Trophoblast cell (in vitro differentiated cells and primary cell): ENCODE measurements around the gene KANTR. TPM values are rescaled to one million over a fixed set of nuclear protein-coding genes. Genes with fewer than 3 reads are reported as not detected.

Experiments used
- DNase-seq, 2 donors: peaks; one replicate each; pipeline ENCODE4 v3.0.0-alpha.2; 2016
- H2AFZ ChIP-seq: 2 replicates; pipeline ENCODE4 v1.6.1; 2013; ENCODE audit warnings: low read length, moderate library complexity, mild to moderate bottlenecking; ENCODE audit not compliant: insufficient read depth, poor library complexity
- H2AK5ac ChIP-seq: 2 replicates; pipeline ENCODE4 v1.6.1; 2013; ENCODE audit warnings: mild to moderate bottlenecking, low read length
- H2BK120ac ChIP-seq: 2 replicates; pipeline ENCODE4 v1.6.1; 2013; ENCODE audit warnings: low read length, mild to moderate bottlenecking, moderate library complexity; ENCODE audit not compliant: insufficient read depth, poor library complexity
- H2BK12ac ChIP-seq: 2 replicates; pipeline ENCODE4 v1.6.1; 2013; ENCODE audit warnings: mild to moderate bottlenecking, low read length, moderate library complexity
- H2BK5ac ChIP-seq: 2 replicates; pipeline ENCODE4 v1.6.1; 2013; ENCODE audit warnings: low read length, low read depth, moderate library complexity, mild to moderate bottlenecking; ENCODE audit not compliant: poor library complexity
- H3K14ac ChIP-seq: 2 replicates; pipeline ENCODE4 v1.6.1; 2013; ENCODE audit warnings: mild to moderate bottlenecking, low read length
- H3K18ac ChIP-seq: 2 replicates; pipeline ENCODE4 v1.6.1; 2013; ENCODE audit warnings: mild to moderate bottlenecking, low read length
- H3K23ac ChIP-seq: 2 replicates; pipeline ENCODE4 v1.6.1; 2013; ENCODE audit warnings: low read length
- H3K27ac ChIP-seq: 2 replicates; pipeline ENCODE4 v1.5.1; 2013; ENCODE audit warnings: low read depth, mild to moderate bottlenecking, inconsistent platforms, low read length, moderate library complexity
- H3K27me3 ChIP-seq: 2 replicates; pipeline ENCODE4 v1.6.1; 2013; ENCODE audit warnings: inconsistent platforms, mild to moderate bottlenecking, low read length, moderate library complexity; ENCODE audit not compliant: insufficient read depth
- H3K36me3 ChIP-seq, 2 experiments: 1 replicate in 1 of 2; 2 replicates in 1 of 2; pipeline ENCODE4 v1.6.1; 2013; ENCODE audit warnings: low read length in 2 of 2, mild to moderate bottlenecking in 2 of 2, moderate library complexity in 1 of 2; ENCODE audit not compliant: insufficient read depth in 2 of 2, control insufficient read depth in 1 of 2
- H3K4ac ChIP-seq: 2 replicates; pipeline ENCODE4 v1.6.1; 2013; ENCODE audit warnings: low read depth, mild to moderate bottlenecking, low read length, moderate library complexity
- H3K4me1 ChIP-seq, 2 experiments: 1 replicate in 1 of 2; 2 replicates in 1 of 2; pipeline ENCODE4 v1.6.1; 2013; ENCODE audit warnings: low read length in 2 of 2, mild to moderate bottlenecking in 2 of 2, moderate library complexity in 1 of 2; ENCODE audit not compliant: insufficient read depth in 2 of 2, control insufficient read depth in 1 of 2
- H3K4me2 ChIP-seq: 2 replicates; pipeline ENCODE4 v1.6.1; 2013; ENCODE audit warnings: inconsistent platforms, mild to moderate bottlenecking, low read length, moderate library complexity
- H3K4me3 ChIP-seq: 2 replicates; pipeline ENCODE4 v1.5.1; 2013; ENCODE audit warnings: mild to moderate bottlenecking, low read depth, low read length, inconsistent platforms
- H3K79me1 ChIP-seq: one replicate; pipeline ENCODE4 v1.6.1; 2013; ENCODE audit warnings: low read length
- H3K79me2 ChIP-seq: 2 replicates; pipeline ENCODE4 v1.6.1; 2013; ENCODE audit warnings: low read length, mild to moderate bottlenecking; ENCODE audit not compliant: control insufficient read depth, insufficient read depth, poor library complexity
- H3K9ac ChIP-seq: 2 replicates; pipeline ENCODE4 v1.6.1; 2013; ENCODE audit warnings: mild to moderate bottlenecking, low read length
- H3K9me3 ChIP-seq: 2 replicates; pipeline ENCODE4 v1.6.1; 2013; ENCODE audit warnings: low read depth, mild to moderate bottlenecking, control low read depth, inconsistent platforms, low read length; ENCODE audit not compliant: insufficient read depth
- H4K12ac ChIP-seq: 2 replicates; pipeline ENCODE4 v1.6.1; 2013; ENCODE audit warnings: low read depth, mild to moderate bottlenecking, low read length, moderate library complexity
- H4K8ac ChIP-seq: 2 replicates; pipeline ENCODE4 v1.6.1; 2013; ENCODE audit warnings: low read depth, mild to moderate bottlenecking, low read length, moderate library complexity
- H4K91ac ChIP-seq: one replicate; pipeline ENCODE4 v1.6.1; 2013; ENCODE audit warnings: low read depth, mild to moderate bottlenecking, low read length, moderate library complexity
- WGBS: extraction: QIAGEN DNeasy Blood & Tissue Kit; methylation state at CpG from one replicate; pipeline ENCODE4 v1.1.7; 2013; ENCODE audit warnings: missing lambda C conversion rate; ENCODE audit not compliant: insufficient read length, insufficient coverage; ENCODE audit errors: extremely low coverage; 5-methylcytosine and 5-hydroxymethylcytosine counted together
- polyA plus RNA-seq: library from polyadenylated mRNA; stranded (reverse); fragments of 200-250 nt; gene quantifications from 2 replicates; pipeline ENCODE4 v1.2.3, GENCODE V29; 2013

KANTR gene, protein sequence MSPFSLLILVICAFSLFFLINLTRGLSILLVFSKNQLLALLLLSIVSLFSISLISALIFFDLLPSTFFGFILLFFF
- polyA plus RNA-seq: 2.6 and 3.0 TPM in 2 replicates

DNA sequence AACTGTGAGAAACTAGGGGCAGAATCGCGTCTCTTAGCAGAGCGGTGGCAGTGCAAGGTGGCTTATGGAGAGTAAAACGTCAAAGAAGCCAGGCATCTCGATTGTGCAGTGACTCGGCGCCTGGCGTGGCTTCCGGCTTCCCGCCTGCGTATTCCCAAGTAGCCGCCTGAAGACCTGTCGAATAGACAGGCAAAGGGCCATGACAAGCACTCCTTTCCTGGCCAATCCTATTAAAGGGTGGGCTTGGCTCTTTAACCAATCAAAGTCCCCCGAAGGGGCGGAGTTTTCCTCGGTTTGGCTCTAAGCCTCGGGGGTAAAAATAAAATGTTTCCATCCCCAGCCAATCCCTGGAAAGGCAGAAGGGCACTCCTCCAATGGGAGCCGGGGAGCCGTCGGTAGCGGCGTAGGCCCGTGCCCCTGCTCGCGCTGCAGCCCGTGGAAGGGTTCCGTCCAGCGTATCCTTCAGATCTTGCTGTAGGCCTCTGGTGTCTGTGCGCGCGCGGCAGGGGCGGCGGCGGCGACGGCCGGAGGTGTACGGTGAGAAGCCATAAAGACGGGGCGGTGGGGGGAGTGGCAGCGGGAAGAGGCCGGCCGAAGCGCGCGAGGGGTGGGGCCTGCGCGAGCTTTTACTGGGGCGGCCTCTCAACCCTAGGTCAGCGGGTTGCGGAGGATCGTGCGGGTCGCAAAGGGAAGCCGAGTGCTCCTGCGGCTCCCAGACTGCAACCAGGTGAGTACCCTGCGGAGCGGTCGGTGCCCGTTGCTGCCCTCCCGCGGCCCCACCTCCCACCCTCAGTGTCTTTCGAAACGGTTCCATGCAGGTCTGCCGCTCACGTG lies at the start of gene KANTR:
TSS of gene KANTR (plus strand) at position 395 of the 834 bp plus-strand sequence. CDS start 30,131 bp downstream, outside the sequence.
- Histone ChIP-seq H4K8ac (peak within 1 kb of the TSS; percentile 93), H3K4ac (no peak within 1 kb of the TSS), H3K14ac (peak within 1 kb of the TSS; percentile 62), H2AK5ac (no peak within 1 kb of the TSS), H3K4me1 (no peaks in the 10 kb centered on the region), H3K27me3 (no peaks in the 10 kb centered on the region), H3K36me3 (no peaks in the 10 kb centered on the region), H2BK120ac (peak within 1 kb of the TSS; percentile 49), H3K4me3 (peak within 1 kb of the TSS; percentile 86), H2BK12ac (no peak within 1 kb of the TSS), H3K27ac (peak within 1 kb of the TSS; percentile 68), H3K79me2 (no peaks in the 10 kb centered on the region), H3K23ac (no peak within 1 kb of the TSS), H4K12ac (peak within 1 kb of the TSS; percentile 84), H2BK5ac (peak within 1 kb of the TSS; percentile 15), H4K91ac (peak within 1 kb of the TSS; percentile 64), H2AFZ (peak within 1 kb of the TSS; percentile 52), H3K4me2 (peak within 1 kb of the TSS; percentile 83), H3K79me1 (peaks cover 5% of the 10 kb centered on the region), H3K18ac (peak within 1 kb of the TSS; percentile 52), H3K9me3 (no peaks in the 10 kb centered on the region), H3K9ac (peak within 1 kb of the TSS; percentile 85)
- WGBS: no CpG with 5 or more reads among the region's 67 CpGs
- DNase-seq: peak; percentile 89 to 95

DNA sequence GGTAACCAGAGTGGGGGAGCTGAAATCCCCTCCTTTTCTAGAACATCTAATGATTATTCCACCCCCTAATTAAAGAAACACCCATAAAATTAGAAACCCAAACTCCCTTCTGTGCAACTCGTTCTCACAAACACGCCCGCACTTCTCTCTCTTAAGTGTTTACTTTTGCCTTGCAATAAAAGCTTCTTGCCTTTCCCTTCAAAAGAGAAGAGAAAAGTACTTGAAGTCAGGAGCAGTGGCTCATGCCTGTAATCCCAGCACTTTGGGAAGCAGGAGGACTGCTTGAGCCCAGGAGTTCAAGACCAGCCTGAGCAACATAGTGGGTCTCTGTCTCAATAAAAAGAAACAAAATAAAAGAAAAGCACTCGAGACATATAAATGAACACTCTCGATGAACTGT lies 48.9 kb upstream of the KANTR start:
- no peak overlapping the region for H4K8ac ChIP-seq
- no peak overlapping the region for H3K14ac ChIP-seq
- no peaks in the 10 kb centered on the region for H3K79me1 ChIP-seq
- no peak overlapping the region for H3K9ac ChIP-seq
- no peak overlapping the region for H3K4ac ChIP-seq
- H3K4me3 ChIP-seq: no peak overlapping the region
- H2BK120ac ChIP-seq: no peak overlapping the region
- no peaks in the 10 kb centered on the region for H3K4me1 ChIP-seq
- H3K9me3 ChIP-seq: no peaks in the 10 kb centered on the region
- no peak overlapping the region for H3K23ac ChIP-seq
- WGBS: no CpG with 5 or more reads among the region's 5 CpGs
- H2BK12ac ChIP-seq: no peak overlapping the region
- no peak overlapping the region for H2BK5ac ChIP-seq
- no peaks in the 10 kb centered on the region for H3K79me2 ChIP-seq
- H3K18ac ChIP-seq: no peak overlapping the region
- H3K27ac ChIP-seq: no peak overlapping the region
- DNase-seq: no peak
- H3K4me2 ChIP-seq: no peak overlapping the region
- no peak overlapping the region for H2AK5ac ChIP-seq
- no peaks in the 10 kb centered on the region for H3K27me3 ChIP-seq
- H3K36me3 ChIP-seq: no peaks in the 10 kb centered on the region
- H2AFZ ChIP-seq: no peak overlapping the region
- no peak overlapping the region for H4K12ac ChIP-seq
- no peak overlapping the region for H4K91ac ChIP-seq

DNA sequence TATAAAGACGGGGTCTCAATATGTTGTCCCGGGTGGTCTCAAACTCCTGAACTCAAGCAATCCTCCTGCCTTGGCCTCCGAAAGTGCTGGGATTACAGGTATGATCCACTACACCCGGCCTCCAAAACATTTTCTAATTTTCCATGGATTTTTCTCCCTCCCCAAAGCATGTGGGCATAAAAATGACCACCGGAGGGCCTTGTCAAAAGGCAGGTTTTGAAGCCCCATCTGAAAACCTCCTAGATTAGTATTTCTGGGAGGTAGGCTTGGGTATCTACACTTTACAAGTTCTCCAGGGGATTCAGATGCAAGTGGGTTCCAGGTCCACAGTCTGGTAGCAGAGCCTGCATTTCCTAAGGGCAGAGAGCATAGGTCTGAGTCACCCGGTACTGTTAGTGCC lies 46.7 kb upstream of the KANTR start:
- H3K4me2 ChIP-seq: no peak overlapping the region
- no peaks in the 10 kb centered on the region for H3K36me3 ChIP-seq
- H4K91ac ChIP-seq: no peak overlapping the region
- H3K27ac ChIP-seq: no peak overlapping the region
- H2AFZ ChIP-seq: no peak overlapping the region
- DNase-seq: no peak
- H2BK12ac ChIP-seq: no peak overlapping the region
- no peak overlapping the region for H2BK120ac ChIP-seq
- no peak overlapping the region for H2BK5ac ChIP-seq
- H3K79me2 ChIP-seq: no peaks in the 10 kb centered on the region
- H2AK5ac ChIP-seq: no peak overlapping the region
- WGBS: no CpG with 5 or more reads among the region's 6 CpGs
- H3K4me1 ChIP-seq: no peaks in the 10 kb centered on the region
- no peaks in the 10 kb centered on the region for H3K79me1 ChIP-seq
- no peak overlapping the region for H3K9ac ChIP-seq
- H3K14ac ChIP-seq: no peak overlapping the region
- no peak overlapping the region for H4K12ac ChIP-seq
- H3K4ac ChIP-seq: no peak overlapping the region
- no peak overlapping the region for H4K8ac ChIP-seq
- no peaks in the 10 kb centered on the region for H3K27me3 ChIP-seq
- H3K9me3 ChIP-seq: no peaks in the 10 kb centered on the region
- H3K23ac ChIP-seq: no peak overlapping the region
- no peak overlapping the region for H3K4me3 ChIP-seq
- no peak overlapping the region for H3K18ac ChIP-seq

DNA sequence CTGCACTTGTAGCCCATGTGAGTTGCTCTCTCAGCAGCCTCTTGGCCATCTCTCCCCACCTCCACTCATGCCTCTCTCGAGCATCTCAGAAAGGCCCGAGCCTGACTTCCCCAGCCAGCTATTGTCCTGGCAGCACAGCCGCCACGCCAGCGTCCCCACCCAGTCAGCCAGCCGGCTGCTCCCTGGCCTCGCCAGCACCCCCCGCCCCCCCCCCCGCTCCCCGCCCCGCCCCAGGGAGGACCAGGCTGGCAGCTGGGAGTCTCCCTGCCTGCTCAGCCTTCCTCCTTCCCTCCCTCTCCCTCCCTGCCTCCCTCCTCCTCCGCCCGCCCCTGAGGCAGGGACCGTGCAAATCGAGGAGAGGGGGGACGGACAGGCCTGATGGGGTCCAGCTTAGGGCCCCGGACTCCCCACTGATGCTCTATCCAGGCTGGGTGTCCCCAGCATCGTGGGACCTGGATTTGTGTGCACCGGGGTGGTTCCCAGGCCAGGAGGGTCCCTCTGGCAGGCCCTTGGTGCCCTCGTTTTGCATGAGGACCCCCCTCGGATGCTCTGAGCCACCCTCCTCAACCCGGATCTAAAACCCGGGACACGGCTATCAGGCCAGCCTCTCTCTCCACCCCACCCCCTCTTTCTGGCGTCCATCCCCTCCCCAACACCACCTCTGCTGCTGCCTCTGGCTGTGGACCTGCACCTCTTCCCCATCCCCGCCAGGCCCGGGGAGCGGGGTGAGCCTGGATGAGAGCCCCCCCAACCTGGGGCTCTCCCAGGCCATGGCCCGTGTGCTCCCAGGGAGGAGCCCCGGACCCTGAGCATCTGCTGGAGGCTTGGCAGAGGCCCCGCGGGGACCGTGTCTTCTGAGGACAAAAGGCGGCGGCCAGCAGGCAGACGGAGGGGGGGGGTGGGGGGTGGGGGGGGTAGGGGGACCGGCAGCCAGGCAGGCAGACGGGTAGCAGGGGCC lies 45.5 kb upstream of the KANTR start, which contains the start of gene GPR173:
TSS of gene GPR173 (plus strand) at position 621 of the 958 bp plus-strand sequence. CDS start 27,833 bp downstream, outside the sequence.
- Histone ChIP-seq H2AK5ac (no peak within 1 kb of the TSS), H3K4me2 (peak within 1 kb of the TSS; percentile 43), H4K12ac (peak within 1 kb of the TSS; percentile 39), H3K27me3 (no peaks in the 10 kb centered on the region), H3K79me1 (no peaks in the 10 kb centered on the region), H3K23ac (no peak within 1 kb of the TSS), H3K9ac (no peak within 1 kb of the TSS), H2BK5ac (no peak within 1 kb of the TSS), H3K36me3 (no peaks in the 10 kb centered on the region), H3K4ac (no peak within 1 kb of the TSS), H2BK120ac (no peak within 1 kb of the TSS), H2BK12ac (no peak within 1 kb of the TSS), H3K4me3 (peak within 1 kb of the TSS; percentile 53), H3K4me1 (no peaks in the 10 kb centered on the region), H3K9me3 (no peaks in the 10 kb centered on the region), H4K91ac (no peak within 1 kb of the TSS), H3K14ac (no peak within 1 kb of the TSS), H3K27ac (no peak within 1 kb of the TSS), H3K18ac (no peak within 1 kb of the TSS), H4K8ac (no peak within 1 kb of the TSS), H3K79me2 (no peaks in the 10 kb centered on the region), H2AFZ (no peak within 1 kb of the TSS)
- no peak for DNase-seq
- no CpG with 5 or more reads among the region's 38 CpGs for WGBS
